Measurements from ENCODE around the gene C6orf136.

- TF ChIP-seq CTCF (conservative IDR thresholded peaks at IDR 0.05) (no peak), ZFX (IDR thresholded peaks at IDR 0.05) (no peak)
These were observed 6.5 kb upstream of the C6orf136 start for GRCh38 chr6:30640481-30640880.

Measured in C4-2B (cell line).